Skin of body (tissue), 2 donors: ENCODE measurements around the gene WNK2. TPM values are rescaled to one million over a fixed set of nuclear protein-coding genes. Genes with fewer than 3 reads are reported as not detected.

Source experiments
- DNase-seq: peaks from one replicate; lab custom pipeline; 2025; lab: John Stamatoyannopoulos, UW
- total RNA-seq: library from RNA; depleted of rRNA; stranded (reverse); fragments of >200 nt; gene quantifications from one replicate; pipeline ENCODE4 v1.2.3, GENCODE V29; 2014

The WNK2 gene
- total RNA-seq, 1 donor from 2014 or later, result 11.2 TPM

DNA sequence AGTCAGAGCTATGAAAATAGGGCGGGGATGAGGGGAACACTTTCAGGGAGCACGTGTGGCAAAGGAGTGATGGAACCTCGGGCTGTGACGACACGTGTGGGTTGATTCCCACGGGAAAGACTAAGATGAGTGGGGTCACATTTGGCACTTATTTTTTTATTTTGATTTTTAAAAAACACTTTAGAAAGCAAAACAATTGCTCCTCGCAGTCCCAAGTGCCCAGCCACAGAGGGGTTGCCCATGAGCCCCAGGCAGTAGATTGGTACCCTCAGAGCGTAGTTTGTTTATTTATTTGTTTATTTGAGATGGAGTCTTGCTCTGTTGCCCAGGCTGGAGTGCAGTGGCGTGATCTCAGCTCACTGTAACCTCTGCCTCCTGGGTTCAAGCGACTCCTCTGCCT, 69.7 kb downstream of the WNK2 start:
- DNase-seq, result no peak

DNA sequence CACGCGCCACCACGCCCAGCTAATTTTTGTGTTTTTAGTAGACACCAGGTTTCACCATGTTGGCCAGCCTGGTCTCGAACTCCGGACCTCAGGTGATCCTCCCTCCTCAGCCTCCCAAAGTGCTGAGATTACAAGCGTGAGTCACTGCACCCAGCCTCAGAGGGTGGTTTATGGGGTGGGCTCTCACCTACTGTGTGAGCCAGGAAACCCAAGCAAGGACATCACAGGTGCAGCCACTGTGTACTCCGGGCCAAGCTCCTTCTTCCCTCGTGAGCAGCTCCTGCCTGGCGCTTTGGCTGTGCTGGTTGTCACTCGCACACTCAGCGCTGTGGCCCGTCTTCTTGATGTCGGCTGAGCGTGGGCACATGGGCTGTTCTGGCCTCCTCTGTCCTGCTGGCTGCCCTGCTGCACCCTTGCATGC, 70.1 kb downstream of the WNK2 start:
- DNase-seq, result no peak

DNA sequence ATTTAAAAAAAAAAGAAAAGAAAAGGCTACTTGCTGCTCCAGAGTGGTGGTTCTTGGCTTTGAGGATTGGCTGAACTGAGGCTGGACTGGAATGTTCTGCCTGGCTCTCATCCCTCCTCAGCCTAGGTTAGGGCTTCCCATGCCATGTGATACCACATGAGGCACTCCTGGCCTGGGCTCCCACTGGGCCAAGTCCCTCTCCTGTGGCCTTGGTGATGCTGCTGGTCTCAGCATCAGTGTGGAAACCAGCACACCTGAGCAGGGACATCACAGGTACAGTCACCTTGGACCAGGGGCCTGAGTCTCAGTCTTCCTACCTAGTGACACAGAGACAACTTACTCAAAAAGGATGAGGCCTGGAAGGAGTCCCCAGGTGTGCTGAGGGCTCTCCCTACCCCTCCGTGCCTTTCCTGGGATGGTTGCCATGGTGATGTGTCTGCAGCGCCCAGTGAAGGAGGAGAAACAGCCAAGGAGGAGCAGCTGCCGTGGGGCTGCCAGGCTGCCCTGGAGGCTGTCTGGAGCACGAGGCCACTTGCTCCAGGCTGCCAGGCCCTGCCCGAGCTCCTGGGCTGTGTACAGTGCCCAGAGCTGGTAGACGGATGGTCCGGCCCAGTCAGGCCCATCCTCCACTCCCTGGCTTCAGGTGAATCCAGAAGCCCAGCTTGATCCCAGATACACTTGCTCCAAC, 71.0 kb downstream of the WNK2 start:
- DNase-seq, result no peak

DNA sequence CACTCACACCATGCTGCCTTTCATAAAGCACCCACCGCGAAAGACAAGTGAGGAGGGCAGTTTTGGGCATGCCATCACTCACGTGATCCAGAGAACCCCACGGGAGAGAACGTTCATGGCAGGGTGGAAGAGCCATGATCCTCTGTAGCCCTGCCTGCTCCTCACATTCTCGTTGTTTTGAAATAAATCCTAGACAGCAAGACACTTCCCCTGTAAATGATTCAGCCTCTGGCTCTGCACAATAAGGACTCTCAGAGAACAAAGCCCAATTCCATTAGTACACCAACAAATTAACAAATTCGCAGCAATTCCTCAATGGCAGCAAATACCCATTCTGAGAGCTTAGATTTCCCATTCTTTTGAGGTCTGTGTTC, 71.5 kb downstream of the WNK2 start:
- DNase-seq, result no peak

DNA sequence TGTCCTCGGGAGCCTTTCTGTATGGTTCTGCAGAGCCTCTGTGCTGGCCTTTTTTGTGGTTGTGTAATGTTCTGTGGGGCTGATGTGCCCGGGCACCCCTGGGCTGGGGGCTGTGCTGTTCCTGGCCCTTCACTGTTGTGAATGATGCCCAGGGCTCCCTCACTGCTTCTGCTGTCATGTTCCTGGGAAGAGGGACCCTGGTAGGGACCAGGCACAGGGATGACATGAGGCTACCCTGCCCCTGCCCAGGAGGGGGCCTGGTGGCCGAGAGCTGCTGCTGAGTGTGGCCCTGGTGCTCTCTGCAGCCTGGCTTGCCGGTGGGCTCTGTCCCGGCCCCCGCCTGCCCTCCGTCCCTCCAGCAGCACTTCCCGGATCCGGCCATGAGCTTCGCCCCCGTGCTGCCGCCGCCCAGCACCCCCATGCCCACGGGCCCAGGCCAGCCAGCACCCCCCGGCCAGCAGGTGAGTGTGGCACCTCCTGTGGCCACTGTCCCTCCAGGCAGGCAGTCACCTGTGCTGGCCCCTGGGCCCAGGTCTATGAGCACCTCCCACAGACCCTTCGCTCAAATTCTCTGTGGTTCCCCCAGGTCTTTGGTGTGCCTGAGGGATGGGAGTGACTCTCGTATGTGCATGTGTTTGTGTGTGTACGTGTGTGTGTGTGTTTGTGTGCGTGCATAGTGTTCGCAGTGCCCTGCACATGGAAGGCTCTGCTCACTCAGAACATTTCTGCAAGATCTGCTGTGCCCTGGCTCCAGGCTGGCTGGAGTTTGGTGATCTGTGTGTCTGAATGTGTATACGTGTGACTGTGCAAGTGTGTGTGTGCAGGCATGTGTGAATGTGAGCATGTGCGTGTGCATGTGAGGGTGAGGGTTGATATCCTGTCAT, 72.3 kb downstream of the WNK2 start:
- no peak for DNase-seq

DNA sequence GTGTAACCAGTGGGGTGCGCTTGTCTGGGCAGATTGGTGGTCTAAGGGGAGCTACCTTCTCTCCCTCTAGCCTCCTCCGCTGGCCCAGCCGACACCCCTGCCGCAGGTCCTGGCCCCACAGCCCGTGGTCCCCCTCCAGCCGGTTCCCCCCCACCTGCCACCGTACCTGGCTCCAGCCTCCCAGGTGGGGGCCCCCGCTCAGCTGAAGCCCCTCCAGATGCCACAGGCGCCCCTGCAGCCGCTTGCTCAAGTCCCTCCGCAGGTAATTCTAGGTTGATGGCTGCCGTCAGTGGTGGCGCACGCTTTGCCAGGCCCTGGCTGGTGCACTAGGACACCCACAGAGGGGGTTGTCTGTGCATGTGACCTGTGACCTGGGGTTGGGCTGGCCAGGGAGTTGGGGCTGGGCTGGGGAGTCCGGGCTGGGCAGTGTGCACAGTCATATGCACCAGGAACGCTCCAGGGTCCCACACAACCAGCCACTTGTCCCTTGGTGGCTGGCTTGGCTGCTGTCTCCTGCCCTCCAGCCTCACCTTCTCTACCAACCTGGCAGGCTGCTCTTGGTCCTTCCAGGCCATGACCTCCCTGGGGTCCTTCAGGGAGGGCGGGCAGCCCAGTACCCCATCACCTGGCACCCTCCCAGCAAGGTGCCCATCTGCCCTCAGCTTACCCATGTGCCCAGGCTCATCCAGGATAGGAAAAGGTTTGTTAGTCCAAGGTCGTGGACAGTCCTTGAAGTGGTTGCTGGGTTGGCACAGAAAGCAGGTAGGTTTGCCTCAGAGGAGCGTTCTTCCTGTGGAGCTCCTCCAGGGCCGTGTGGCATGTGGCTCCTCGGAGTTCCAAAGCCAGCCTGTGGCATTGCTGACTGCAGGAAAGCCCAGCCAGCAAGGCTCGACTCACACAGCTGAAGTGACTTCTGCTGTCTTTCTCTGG, 73.2 kb downstream of the WNK2 start:
- DNase-seq, result no peak

DNA sequence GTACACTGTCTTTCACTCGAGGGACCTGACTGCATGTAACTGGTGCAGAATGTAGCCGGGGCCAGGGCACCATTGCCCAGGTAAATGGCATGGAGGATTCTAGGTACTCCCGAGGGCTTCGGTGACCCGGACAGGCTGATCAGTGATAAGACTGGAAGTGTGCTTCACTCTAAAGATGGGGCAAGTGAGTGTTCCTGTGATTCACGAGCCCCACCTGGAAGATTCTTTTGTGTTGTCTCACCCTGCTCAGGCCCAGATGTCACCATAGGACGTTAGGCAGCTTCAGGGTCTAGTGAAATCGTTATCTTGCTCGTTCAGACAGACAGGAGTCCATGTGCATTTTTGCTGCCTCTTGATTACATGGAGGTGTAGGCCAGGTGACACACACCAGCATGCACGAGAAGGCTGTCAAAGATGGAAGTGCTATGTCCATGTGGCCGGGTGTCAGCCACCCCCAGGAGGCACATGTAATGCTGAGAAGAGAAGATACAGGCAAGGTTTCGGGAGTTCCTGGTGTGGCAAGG, 73.9 kb downstream of the WNK2 start:
- DNase-seq, result no peak

DNA sequence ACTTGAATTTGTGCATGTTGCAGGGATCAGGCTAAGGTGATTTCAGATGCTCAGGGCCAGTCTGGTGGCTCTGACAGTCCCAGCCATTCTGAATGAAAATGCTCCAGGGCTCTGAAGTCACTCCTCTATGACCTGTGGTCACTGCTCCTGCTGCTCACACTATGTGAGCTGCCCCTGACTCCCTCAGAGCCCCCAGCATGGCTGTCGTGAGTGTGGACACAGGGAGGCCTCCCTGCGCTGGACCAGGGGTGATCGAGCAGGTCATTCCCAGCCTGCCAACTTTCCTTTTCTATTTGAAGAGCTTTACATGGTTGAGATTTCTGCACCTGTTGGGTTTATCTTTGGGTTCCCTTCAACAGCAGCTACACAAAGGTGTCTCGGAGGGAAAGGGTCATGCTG, 74.5 kb downstream of the WNK2 start:
- no peak for DNase-seq

DNA sequence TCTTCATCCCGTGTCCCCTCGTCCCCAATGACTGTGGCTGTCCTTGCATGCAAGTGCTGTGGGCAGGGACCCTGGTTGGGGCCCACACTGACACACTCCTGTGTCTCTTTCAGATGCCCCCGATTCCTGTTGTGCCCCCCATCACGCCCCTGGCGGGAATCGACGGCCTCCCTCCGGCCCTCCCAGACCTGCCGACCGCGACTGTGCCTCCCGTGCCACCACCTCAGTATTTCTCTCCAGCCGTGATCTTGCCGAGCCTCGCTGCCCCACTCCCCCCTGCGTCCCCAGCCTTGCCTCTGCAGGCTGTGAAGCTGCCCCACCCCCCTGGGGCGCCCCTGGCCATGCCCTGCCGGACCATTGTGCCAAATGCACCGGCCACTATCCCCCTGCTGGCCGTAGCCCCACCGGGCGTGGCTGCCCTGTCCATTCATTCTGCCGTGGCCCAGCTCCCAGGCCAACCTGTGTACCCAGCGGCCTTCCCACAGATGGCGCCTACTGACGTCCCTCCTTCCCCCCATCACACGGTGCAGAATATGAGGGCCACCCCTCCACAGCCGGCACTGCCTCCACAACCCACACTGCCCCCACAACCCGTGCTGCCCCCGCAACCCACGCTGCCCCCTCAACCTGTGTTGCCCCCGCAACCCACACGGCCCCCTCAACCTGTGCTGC, 75.0 kb downstream of the WNK2 start:
- no peak for DNase-seq

DNA sequence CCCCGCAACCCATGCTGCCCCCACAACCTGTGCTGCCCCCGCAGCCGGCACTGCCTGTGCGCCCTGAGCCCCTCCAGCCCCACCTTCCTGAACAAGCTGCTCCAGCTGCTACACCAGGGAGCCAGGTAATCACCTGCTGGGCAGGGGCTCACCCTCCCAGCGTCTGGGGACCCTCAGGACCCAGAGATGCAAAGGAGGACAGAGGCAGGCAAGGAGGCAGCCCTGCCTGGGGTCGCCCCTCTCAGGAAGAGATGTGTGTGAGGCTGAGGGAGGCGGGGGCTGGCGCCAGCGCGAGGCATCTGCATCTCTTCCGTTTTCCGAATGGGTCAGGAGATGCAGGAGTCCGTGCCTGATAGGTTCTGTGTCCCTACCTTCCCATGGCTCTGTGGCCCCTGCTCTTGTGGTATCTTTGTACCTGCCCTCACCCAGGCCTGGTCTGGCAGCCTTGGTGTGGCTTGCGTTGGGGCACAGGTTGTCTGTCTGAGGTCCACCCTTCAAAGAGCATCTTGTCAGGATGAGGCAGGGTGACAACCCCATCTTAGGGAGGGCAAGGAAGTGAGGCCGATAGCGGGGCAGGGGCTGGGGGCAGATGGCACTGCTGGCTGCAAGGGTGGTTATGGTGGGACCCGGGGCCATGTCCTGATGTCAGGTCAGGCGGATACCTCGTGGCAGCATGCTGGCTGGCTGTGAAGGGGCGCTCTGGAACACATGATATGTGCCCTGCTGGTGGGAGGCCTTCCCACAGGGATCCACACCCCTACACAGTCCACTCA, 75.7 kb downstream of the WNK2 start:
- no peak for DNase-seq

DNA sequence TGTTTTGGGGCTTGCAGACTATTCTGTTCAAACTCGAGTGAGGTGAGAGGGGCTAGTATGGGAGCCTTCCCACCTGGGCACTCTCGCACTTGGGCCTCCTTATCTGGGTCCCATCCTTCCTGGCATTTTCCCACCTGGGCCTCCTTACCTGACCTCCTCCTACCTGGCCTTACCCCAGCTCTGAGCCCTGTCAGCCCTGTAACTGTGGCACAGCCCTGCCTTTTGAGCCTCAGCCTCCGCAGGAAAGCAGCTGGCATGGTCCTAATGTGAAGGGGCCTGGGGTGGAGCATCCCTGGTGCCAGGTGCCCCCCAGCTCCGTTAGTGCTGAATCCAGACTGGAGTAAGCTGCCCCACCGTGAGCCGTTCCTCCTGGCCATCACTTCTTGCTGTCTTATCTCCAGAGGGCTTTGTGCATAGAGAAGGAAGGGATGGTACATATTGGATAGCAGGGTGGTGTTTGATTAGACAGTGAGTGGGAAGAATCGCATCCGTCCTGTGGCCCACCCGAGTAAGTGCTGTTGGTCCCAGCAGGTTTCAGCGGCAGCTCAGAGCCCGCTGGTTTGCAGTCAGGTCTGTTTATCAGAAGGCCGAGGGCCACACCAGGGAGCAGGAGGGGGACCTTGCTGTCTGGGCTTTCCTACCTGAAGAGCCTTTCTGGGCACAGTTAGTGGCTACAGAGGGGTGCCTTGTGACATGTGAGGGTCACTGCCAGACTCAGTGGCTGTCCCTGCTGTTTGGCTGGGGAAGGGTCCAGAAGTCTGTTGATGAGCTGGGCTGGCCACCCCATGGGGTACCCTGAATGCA, 76.5 kb downstream of the WNK2 start:
- DNase-seq, result no peak

DNA sequence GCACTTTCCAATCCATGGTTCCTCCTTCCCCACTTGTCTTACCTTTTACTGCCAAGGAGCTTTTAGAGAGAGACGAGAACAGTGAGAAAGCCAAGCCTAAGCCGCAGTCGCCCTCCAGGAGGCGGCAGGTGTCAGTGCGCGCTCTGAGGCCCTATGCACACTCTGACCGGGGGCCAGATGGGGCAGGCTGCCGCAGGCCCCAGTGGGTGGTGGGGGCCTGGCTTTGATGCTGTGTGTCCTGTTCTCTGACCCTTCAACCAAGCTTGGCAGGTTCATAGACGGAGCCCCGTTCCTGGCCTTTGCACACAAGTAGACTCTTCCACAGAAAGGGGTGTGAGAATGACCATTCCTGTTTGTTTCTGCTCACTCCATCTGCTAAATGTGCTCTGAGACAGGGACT, 77.3 kb downstream of the WNK2 start:
- no peak for DNase-seq

DNA sequence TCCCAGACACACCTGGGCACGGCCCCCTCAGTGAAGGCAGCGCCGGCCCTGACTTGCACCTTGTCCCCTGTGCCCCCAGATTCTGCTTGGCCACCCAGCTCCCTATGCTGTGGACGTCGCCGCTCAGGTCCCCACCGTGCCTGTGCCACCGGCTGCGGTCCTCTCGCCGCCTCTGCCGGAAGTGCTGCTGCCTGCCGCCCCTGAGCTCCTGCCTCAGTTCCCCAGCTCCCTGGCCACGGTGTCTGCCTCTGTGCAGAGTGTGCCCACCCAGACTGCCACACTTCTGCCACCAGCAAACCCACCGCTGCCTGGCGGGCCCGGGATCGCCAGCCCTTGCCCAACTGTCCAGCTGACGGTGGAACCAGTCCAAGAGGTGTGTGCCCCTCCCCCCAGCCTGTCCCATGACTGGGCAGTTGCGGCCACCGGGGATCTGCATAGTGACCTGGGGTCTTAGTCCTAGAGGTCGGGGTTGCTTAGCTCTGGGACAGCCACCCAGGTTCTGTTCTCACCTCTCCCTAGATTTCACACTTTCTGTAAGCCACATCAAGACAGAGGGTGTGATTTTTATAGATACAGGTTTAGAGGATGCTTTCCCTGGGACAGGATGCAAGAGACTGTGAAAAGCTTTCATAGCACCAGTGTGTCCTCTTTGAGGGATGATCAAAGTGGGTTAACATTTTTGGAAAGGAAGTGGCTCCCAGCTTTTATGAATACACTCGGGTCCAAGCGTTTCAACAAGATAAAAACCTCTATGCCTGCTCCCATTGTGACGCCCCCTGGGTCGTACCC, 78.0 kb downstream of the WNK2 start:
- DNase-seq, result no peak

DNA sequence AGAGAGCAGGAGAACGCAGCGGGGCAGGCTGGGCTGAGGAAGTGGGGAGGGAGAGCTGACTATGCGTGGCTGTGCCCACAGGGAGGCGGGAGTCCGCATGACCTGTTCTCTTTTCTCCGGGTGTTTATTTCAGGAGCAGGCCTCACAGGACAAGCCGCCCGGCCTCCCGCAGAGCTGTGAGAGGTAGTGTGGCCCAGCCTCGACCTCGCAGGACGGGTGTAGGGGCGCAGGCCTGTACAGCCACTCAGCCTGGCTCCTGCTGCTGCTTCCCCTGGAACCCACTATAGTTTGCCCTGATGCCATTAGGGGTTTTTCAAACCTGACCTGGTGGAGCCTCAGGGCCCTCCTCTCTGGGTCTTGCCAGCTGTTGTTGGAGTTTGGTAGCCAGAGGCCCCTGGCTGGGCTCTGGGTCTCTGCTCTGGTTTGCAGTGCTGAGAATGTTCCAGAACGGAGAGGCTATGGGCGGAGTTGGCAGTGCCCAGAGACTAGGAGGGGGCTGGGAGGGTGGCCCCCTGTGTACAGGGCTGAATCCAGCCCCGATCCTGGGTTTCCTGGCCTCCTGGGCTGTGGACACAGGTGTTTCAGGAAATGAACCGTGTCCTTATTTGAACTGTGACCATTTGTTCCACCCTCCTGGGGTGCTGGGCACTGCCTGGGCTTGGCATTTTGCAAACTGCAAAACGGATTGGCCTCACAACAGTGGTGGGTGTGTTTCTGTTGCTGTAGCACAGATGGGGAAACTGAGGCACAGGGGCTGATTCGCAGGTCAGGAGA, 78.8 kb downstream of the WNK2 start:
- no peak for DNase-seq

DNA sequence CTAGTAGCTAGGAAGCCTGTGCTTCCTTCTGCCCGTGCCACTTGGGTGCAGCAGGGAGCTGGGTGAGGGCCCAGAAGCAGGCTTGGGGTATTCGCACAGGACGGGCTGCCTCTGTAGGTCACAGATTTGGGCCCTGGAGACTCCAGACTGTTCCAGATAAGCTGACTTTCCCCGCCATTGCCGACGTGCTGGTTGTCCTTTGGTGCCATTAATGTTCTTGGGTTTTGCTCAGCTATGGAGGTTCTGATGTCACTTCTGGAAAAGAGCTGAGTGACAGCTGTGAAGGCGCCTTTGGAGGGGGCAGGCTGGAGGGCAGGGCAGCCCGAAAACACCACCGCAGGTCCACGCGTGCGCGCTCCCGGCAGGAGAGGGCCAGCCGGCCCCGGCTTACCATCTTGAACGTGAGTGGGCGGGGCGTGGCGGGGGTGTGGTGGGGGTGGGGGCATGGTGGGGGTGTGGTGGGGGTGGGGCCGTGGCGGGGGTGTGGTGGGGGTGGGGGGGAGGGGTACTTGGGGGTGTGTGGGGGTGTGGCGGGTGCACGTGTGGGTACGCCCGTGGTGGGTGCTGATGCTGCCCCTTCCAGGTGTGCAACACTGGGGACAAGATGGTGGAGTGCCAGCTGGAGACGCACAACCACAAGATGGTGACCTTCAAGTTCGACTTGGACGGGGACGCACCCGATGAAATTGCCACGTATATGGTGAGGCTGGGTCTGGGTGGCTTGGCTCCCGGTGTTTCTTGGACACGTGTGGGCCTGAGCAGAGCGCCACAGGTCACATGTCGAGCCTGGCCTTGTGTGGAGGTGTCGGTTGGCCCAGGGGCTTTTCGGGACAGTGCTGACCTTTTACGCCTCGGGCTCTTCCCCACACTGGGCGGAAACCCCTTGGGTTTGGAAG, 79.6 kb downstream of the WNK2 start:
- no peak for DNase-seq

DNA sequence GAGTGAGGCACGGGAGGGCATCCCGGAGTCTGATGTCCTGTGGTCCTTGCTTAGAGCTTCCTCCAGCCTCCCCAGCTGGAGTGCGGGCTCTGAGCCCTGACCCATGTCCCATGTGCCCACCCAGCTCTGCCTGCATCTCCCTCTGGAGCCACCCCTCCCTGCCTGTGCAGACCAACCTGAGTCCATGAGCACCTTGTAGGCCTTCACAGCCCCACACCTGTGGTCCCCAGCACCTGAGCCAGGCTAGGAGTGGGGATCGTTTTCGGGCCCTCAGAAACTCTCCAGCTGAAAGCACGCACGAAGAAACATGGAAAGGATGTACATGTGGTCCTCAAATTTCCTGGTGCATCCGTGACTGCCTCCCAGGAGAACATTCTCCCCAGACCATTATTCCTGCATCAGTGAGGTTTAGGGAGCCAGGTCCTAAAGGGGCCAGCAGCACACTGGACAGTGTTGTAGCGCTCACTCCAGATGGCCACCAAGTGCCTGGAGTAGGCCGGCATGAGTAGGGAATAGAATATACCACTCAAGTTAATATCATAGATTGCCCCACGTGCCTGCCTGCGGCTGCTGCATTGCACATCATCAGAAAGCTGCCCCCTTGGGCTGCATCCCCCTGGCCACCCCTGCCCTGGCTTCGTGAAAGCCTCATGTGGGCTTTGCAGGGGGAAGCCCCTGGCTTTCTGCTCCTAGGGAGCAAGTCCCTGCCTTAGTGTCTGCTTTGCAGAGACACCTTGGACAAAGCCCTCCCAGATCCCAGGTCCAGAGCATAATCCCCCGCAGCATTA, 80.6 kb downstream of the WNK2 start:
- DNase-seq, result no peak
